ENCODE data around the gene FXYD5.

- TF ChIP-seq TGIF2 (CRISPR knock-in tag; IDR thresholded peaks at IDR 0.05) (no peak), ZNF24 (IDR thresholded peaks at IDR 0.05) (no peak), ZNF280A (IDR thresholded peaks at IDR 0.05; ENCODE audit: low read depth, partially characterized antibody) (no peak), RCOR1 (IDR thresholded peaks at IDR 0.05; ENCODE audit: borderline replicate concordance in 1 of 2, low read depth in 2 of 2, low read length in 2 of 2) (no peak), GABPA (tag; conservative IDR thresholded peaks at IDR 0.05; ENCODE audit: low read depth) (no peak), ZBTB5 (IDR thresholded peaks at IDR 0.05) (no peak), ZNF175 (CRISPR knock-in tag; IDR thresholded peaks at IDR 0.05; ENCODE audit: low read depth) (no peak), ZNF589 (CRISPR knock-in tag; IDR thresholded peaks at IDR 0.05; ENCODE audit: low read depth) (no peak), ZNF224 (CRISPR knock-in tag; IDR thresholded peaks at IDR 0.05) (no peak), ZSCAN29 (IDR thresholded peaks at IDR 0.05) (no peak), TFAM (CRISPR knock-in tag; conservative IDR thresholded peaks at IDR 0.05) (no peak)
These were observed 31.6 kb upstream of the FXYD5 start for GRCh38 chr19:35122687-35123551.
